Naive thymus-derived CD4-positive, alpha-beta T cell (primary cell): Measurements from ENCODE around the gene TM4SF5. TPM values are rescaled to one million over a fixed set of nuclear protein-coding genes. Genes with fewer than 3 reads are reported as not detected.

ENCODE experiments used
- ATAC-seq: fragments of 150-1000 bp; cut with Tn5 transposase; 2 replicates; pipeline ENCODE4 v1.10.0; 2021; ENCODE audit warnings: mild to moderate bottlenecking, moderate library complexity
- CTCF ChIA-PET: fragments of 350-600 bp; sonication (Branson Sonifier 250); formaldehyde crosslinking; loops from one replicate; lab custom pipeline; 2021; ENCODE audit warnings: antibody characterized with exemption; lab: Charles Lee
- POLR2A ChIA-PET: fragments of 350-600 bp; sonication (Branson Sonifier 250); formaldehyde crosslinking; loops from one replicate; lab custom pipeline; 2021; ENCODE audit warnings: antibody characterized with exemption, inconsistent platforms; lab: Charles Lee
- DNase-seq, 9 donors: peaks; one replicate each; pipeline versions ENCODE4 v3.0.0 to v3.0.0-alpha.2; 2020 to 2022; ENCODE audit warnings: mixed read lengths in 1 of 9
- H3K27ac ChIP-seq: one replicate; pipeline ENCODE4 v1.7.0; 2013; ENCODE audit warnings: mild to moderate bottlenecking, low read depth, low read length, moderate library complexity
- H3K27me3 ChIP-seq, 2 donors: one replicate each; pipeline ENCODE4 v1.7.0; 2013; ENCODE audit warnings: low read length in 2 of 2, mild to moderate bottlenecking in 2 of 2, moderate library complexity in 2 of 2; ENCODE audit not compliant: control insufficient read depth in 2 of 2, insufficient read depth in 2 of 2
- H3K36me3 ChIP-seq, 3 experiments: 1 replicate in 2 of 3; 2 replicates in 1 of 3; pipeline ENCODE4 v1.7.0; 2013; ENCODE audit warnings: low read length in 3 of 3, mild to moderate bottlenecking in 3 of 3, moderate library complexity in 1 of 3; ENCODE audit not compliant: insufficient read depth in 3 of 3, control insufficient read depth in 2 of 3
- H3K4me1 ChIP-seq, 2 donors: one replicate each; pipeline ENCODE4 v1.7.0; 2013; ENCODE audit warnings: low read length in 2 of 2, mild to moderate bottlenecking in 2 of 2, moderate library complexity in 1 of 2; ENCODE audit not compliant: control insufficient read depth in 2 of 2, insufficient read depth in 2 of 2
- H3K4me3 ChIP-seq: 2 replicates; pipeline ENCODE4 v1.7.0; 2013; ENCODE audit warnings: mild to moderate bottlenecking, low read length
- H3K9me3 ChIP-seq, 3 experiments: 1 replicate in 2 of 3; 2 replicates in 1 of 3; pipeline ENCODE4 v1.7.0; 2013; ENCODE audit warnings: low read length in 3 of 3; ENCODE audit not compliant: control insufficient read depth in 2 of 3
- H3K27ac Mint-ChIP-seq, 9 donors: one replicate each; pipeline ENCODE4 v1.8.0; 2020 to 2022; ENCODE audit warnings: mixed read lengths in 9 of 9, mild to moderate bottlenecking in 8 of 9, moderate library complexity in 5 of 9, inconsistent platforms in 2 of 9
- H3K27me3 Mint-ChIP-seq, 5 donors: one replicate each; pipeline ENCODE4 v1.8.0; 2021 to 2022; ENCODE audit warnings: mixed read lengths in 5 of 5, mild to moderate bottlenecking in 1 of 5
- H3K36me3 Mint-ChIP-seq, 5 donors: one replicate each; pipeline ENCODE4 v1.8.0; 2020 to 2022; ENCODE audit warnings: mixed read lengths in 5 of 5, mild to moderate bottlenecking in 3 of 5, inconsistent platforms in 1 of 5
- H3K4me1 Mint-ChIP-seq, 7 donors: one replicate each; pipeline ENCODE4 v1.8.0; 2020 to 2022; ENCODE audit warnings: mixed read lengths in 7 of 7, mild to moderate bottlenecking in 3 of 7, inconsistent platforms in 1 of 7
- H3K4me3 Mint-ChIP-seq, 10 donors: one replicate each; pipeline ENCODE4 v1.8.0; 2020 to 2022; ENCODE audit warnings: mild to moderate bottlenecking in 10 of 10, mixed read lengths in 10 of 10, moderate library complexity in 6 of 10, inconsistent platforms in 2 of 10
- H3K9me3 Mint-ChIP-seq, 11 donors: one replicate each; pipeline ENCODE4 v1.8.0; 2020 to 2022; ENCODE audit warnings: mixed read lengths in 11 of 11, mild to moderate bottlenecking in 4 of 11, inconsistent platforms in 1 of 11, moderate library complexity in 1 of 11
- intact Hi-C, 2 donors: fragments of 100-400 bp; cut with micrococcal nuclease; formaldehyde crosslinking; loops; one replicate each; pipeline ENCODE4 v1.15.1; 2023
- polyA plus RNA-seq, 2 donors: library from polyadenylated mRNA; unstranded; fragments of 300-500 nt; fragmentation: Illumina TruSeq; gene quantifications; one replicate each; pipeline ENCODE4 v1.2.3, GENCODE V29; 2021
- total RNA-seq, 6 experiments: library from RNA in 5 of 6; stranded (reverse) in 5 of 6; gene quantifications; 1 replicate in 5 of 6; 2 replicates in 1 of 6; pipeline ENCODE4 v1.2.3 and lab custom pipeline; 2021 to 2026

TM4SF5 gene
- total and polyA plus RNA-seq, 7 experiments from 2014 or later, result not detected

GRCh38 chr17:4743216-4743615 is 28.5 kb upstream of the TM4SF5 start:
- peaks cover 0 to 40% (median 6%) of the 10 kb centered on the region in 5 donors for H3K27me3 Mint-ChIP-seq
- Histone ChIP-seq H3K9me3 (no peaks in the 10 kb centered on the region), H3K36me3 (peaks cover 0 to 4% (median 0%) of the 10 kb centered on the region in 3 experiments), H3K4me1 (peaks cover 13 to 20% of the 10 kb centered on the region in 2 donors), H3K27me3 (no peaks in the 10 kb centered on the region), H3K27ac (no peak overlapping the region), H3K4me3 (no peak overlapping the region)
- peaks cover 15 to 33% (median 27%) of the 10 kb centered on the region in 7 donors for H3K4me1 Mint-ChIP-seq
- ChIA-PET POLR2A (no interaction called here), CTCF (no interaction called here)
- ATAC-seq (no peak), DNase-seq (no peak)
- no peaks in the 10 kb centered on the region for H3K36me3 Mint-ChIP-seq
- intact Hi-C loops, result no loop called here
- no peaks in the 10 kb centered on the region for H3K9me3 Mint-ChIP-seq
- no peak overlapping the region for H3K27ac Mint-ChIP-seq
- no peak overlapping the region for H3K4me3 Mint-ChIP-seq

- no peak overlapping the region for H3K27ac ChIP-seq
- ATAC-seq (no peak), DNase-seq (no peak)
- ChIA-PET CTCF (interaction anchor here (0.6 kb wide), 1 partner anchor 99 kb away, joined by 3 read pairs; no protein-coding TSS in a partner anchor), POLR2A (interaction anchor here (0.6 kb wide), 1 partner anchor 17 kb away, joined by 3 read pairs; no protein-coding TSS in a partner anchor)
- Mint-ChIP-seq H3K9me3 (no peaks in the 10 kb centered on the region), H3K4me1 (peaks cover 20 to 34% (median 26%) of the 10 kb centered on the region in 7 donors), H3K27ac (no peak overlapping the region), H3K27me3 (peaks cover 0 to 39% (median 6%) of the 10 kb centered on the region in 5 donors), H3K36me3 (no peaks in the 10 kb centered on the region), H3K4me3 (no peak overlapping the region)
- intact Hi-C loops, result no loop called here
- no peak overlapping the region for H3K4me3 ChIP-seq
- H3K27me3 ChIP-seq, result no peaks in the 10 kb centered on the region
- peaks cover 0 to 4% (median 0%) of the 10 kb centered on the region in 3 experiments for H3K36me3 ChIP-seq
- no peaks in the 10 kb centered on the region for H3K9me3 ChIP-seq
- peaks cover 13% of the 10 kb centered on the region in 2 donors for H3K4me1 ChIP-seq
Observed at GRCh38 chr17:4743898-4744297, 27.8 kb upstream of the TM4SF5 start.

DNA sequence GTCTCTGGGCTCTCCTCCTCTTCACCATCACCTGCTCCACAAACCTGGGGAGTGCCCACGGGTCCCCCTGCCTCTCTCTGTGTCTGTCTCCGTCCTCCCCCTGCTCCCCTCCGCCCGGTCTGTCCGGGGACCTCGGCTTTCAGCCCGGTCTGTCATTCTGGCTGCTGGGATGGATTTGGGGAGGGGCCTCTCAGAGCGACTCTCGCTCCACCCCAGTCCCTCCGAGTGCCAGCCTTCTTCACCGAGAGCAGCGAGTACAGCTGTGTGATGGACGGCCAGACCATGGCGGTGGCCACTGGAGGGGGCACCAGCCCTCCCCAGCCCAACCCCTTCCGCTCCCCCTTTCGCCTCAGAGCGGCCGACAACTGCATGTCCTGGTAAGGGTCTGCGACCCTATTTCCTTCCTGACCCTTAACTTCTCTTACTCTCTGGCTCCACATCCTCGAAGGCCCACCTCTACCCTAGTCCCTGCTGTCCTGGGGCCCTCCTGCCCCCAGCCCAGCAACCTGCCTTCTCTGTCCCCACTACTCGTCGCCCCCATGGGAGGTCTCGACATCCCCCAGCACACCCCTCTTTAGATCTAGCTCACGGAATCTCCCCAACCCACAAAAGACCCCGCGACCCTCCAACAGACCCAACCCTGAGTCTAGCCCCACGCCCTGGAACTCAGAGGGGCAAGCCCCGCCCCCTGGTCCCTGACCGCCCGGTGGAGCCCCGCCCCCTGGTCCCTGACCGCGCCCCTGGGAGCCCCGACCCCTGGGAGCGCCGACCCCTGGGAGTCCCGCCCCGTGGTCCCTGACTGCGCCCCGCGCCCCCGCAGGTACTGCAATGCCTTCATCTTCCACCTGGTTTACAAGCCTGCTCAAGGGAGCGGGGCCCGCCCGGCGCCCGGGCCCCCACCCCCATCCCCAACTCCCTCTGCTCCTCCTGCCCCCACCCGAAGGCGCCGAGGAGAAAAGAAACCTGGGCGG is 26.4 kb upstream of the TM4SF5 start:
- peaks cover 0 to 41% (median 2%) of the 10 kb centered on the region in 5 donors for H3K27me3 Mint-ChIP-seq
- no peak overlapping the region for H3K4me3 ChIP-seq
- H3K27ac Mint-ChIP-seq, result peak overlapping the region in 1 of 9 donors; percentile 41
- ChIA-PET CTCF (no interaction called here), POLR2A (no interaction called here)
- peaks cover 7 to 9% of the 10 kb centered on the region in 2 donors for H3K4me1 ChIP-seq
- H3K4me3 Mint-ChIP-seq, result no peak overlapping the region
- intact Hi-C loops, result loop anchor here (5.0 kb wide), 1 partner anchor 33 kb away; the partner anchor contains the start of gene ARRB2 (in 2 of the 2)
- H3K9me3 Mint-ChIP-seq, result no peaks in the 10 kb centered on the region
- H3K36me3 ChIP-seq, result no peaks in the 10 kb centered on the region
- ATAC-seq (no peak), DNase-seq (no peak)
- no peaks in the 10 kb centered on the region for H3K36me3 Mint-ChIP-seq
- no peak overlapping the region for H3K27ac ChIP-seq
- H3K9me3 ChIP-seq, result no peaks in the 10 kb centered on the region
- H3K4me1 Mint-ChIP-seq, result peaks cover 15 to 28% (median 23%) of the 10 kb centered on the region in 7 donors
- no peaks in the 10 kb centered on the region for H3K27me3 ChIP-seq

- H3K27ac ChIP-seq, result no peak overlapping the region
- ATAC-seq, result peak; percentile 95
- DNase-seq, result peak in 7 of 9 donors; percentile 28 to 67 (median 58)
- ChIA-PET POLR2A (interaction anchor here (0.6 to 1.2 kb wide), 3 partner anchors 9 to 37 kb away, joined by 3 read pairs; no protein-coding TSS in a partner anchor), CTCF (no interaction called here)
- no peak overlapping the region for H3K4me3 ChIP-seq
- peak overlapping the region; percentile 61 to 90 (median 77) for H3K27ac Mint-ChIP-seq
- H3K4me1 Mint-ChIP-seq, result peaks cover 13 to 26% (median 21%) of the 10 kb centered on the region in 7 donors
- intact Hi-C loops, result loop anchor here (1.0 to 5.0 kb wide), 2 partner anchors 9 to 36 kb away; partner anchors contain the start of genes ARRB2 (in 2 of the 2), CXCL16 (in 1 of the 2) and ZMYND15 (in 1 of the 2)
- no peaks in the 10 kb centered on the region for H3K36me3 Mint-ChIP-seq
- H3K4me1 ChIP-seq, result peaks cover 5 to 7% of the 10 kb centered on the region in 2 donors
- H3K27me3 Mint-ChIP-seq, result peaks cover 0 to 40% (median 0%) of the 10 kb centered on the region in 5 donors
- no peaks in the 10 kb centered on the region for H3K27me3 ChIP-seq
- peak overlapping the region; percentile 66 to 77 (median 72) for H3K4me3 Mint-ChIP-seq
- no peaks in the 10 kb centered on the region for H3K36me3 ChIP-seq
- peaks cover 0 to 1% (median 0%) of the 10 kb centered on the region in 11 donors for H3K9me3 Mint-ChIP-seq
- H3K9me3 ChIP-seq, result no peaks in the 10 kb centered on the region
Observed at GRCh38 chr17:4747847-4748246, 23.8 kb upstream of the TM4SF5 start.

GRCh38 chr17:4748686-4749085 is 23.0 kb upstream of the TM4SF5 start:
- Mint-ChIP-seq H3K9me3 (peaks cover 0 to 1% (median 0%) of the 10 kb centered on the region in 11 donors), H3K4me1 (peaks cover 13 to 26% (median 21%) of the 10 kb centered on the region in 7 donors), H3K27ac (peak overlapping the region in 4 of 9 donors; percentile 35 to 73 (median 62)), H3K36me3 (no peaks in the 10 kb centered on the region), H3K4me3 (peak overlapping the region in 7 of 10 donors; percentile 37 to 76 (median 72)), H3K27me3 (peaks cover 0 to 45% (median 2%) of the 10 kb centered on the region in 5 donors)
- POLR2A ChIA-PET, result interaction anchor here (0.5 to 0.9 kb wide), 2 partner anchors 17 to 47 kb away, joined by 3 to 4 read pairs; partner anchors contain the start of gene PSMB6
- no peak for ATAC-seq
- CTCF ChIA-PET, result no interaction called here
- peaks cover 5 to 7% of the 10 kb centered on the region in 2 donors for H3K4me1 ChIP-seq
- intact Hi-C loops, result loop anchor here (1.0 to 5.0 kb wide), 2 partner anchors 9 to 36 kb away; partner anchors contain the start of genes ARRB2 (in 2 of the 2), CXCL16 (in 1 of the 2) and ZMYND15 (in 1 of the 2)
- H3K9me3 ChIP-seq, result no peaks in the 10 kb centered on the region
- no peak for DNase-seq
- H3K27me3 ChIP-seq, result no peaks in the 10 kb centered on the region
- no peaks in the 10 kb centered on the region for H3K36me3 ChIP-seq
- no peak overlapping the region for H3K27ac ChIP-seq
- H3K4me3 ChIP-seq, result no peak overlapping the region

- no peaks in the 10 kb centered on the region for H3K36me3 Mint-ChIP-seq
- intact Hi-C loops, result no loop called here
- H3K27me3 Mint-ChIP-seq, result peaks cover 8 to 52% (median 15%) of the 10 kb centered on the region in 5 donors
- ATAC-seq (no peak), DNase-seq (no peak)
- no peaks in the 10 kb centered on the region for H3K27me3 ChIP-seq
- CTCF ChIA-PET, result no interaction called here
- no peak overlapping the region for H3K27ac Mint-ChIP-seq
- no peak overlapping the region for H3K4me3 Mint-ChIP-seq
- H3K9me3 ChIP-seq, result no peaks in the 10 kb centered on the region
- H3K27ac ChIP-seq, result no peak overlapping the region
- H3K4me1 Mint-ChIP-seq, result peaks cover 13 to 26% (median 17%) of the 10 kb centered on the region in 7 donors
- H3K4me3 ChIP-seq, result no peak overlapping the region
- peaks cover 5 to 7% of the 10 kb centered on the region in 2 donors for H3K4me1 ChIP-seq
- POLR2A ChIA-PET, result interaction anchor here (0.7 kb wide), 1 partner anchor 113 kb away, joined by 3 read pairs; no protein-coding TSS in a partner anchor
- no peaks in the 10 kb centered on the region for H3K36me3 ChIP-seq
- peaks cover 0 to 1% (median 0%) of the 10 kb centered on the region in 11 donors for H3K9me3 Mint-ChIP-seq
Observed at GRCh38 chr17:4750606-4751005, 21.1 kb upstream of the TM4SF5 start.
